Islet of Langerhans (tissue), 1 donor: ENCODE data around the gene DCLK1.

Source experiments
- FAIRE-seq: peaks from one replicate; lab custom pipeline; 2011; peaks lifted over from hg19 to GRCh38; lab: Jason Lieb, UNC

The DCLK1 gene

DNA sequence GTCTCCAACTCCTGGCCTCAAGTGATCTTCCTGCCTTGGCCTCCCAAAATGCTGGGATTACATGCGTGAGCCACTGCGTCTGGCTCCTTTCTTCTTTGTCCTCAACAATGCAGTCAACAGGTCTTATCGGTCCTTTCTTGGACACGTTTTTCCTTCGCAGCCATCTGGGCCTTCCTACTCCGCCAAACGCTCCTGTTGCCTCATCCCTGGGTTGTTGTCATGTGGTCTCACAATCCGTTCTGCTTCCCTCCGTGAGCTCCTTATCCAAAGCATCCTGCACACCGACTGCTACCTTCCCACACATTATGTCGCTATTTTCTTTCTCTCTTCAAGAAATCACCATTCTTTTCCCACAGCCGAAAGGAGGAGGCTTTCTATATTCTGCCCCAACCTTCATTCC lies 306.8 kb downstream of the DCLK1 start:
- FAIRE-seq = no peak

DNA sequence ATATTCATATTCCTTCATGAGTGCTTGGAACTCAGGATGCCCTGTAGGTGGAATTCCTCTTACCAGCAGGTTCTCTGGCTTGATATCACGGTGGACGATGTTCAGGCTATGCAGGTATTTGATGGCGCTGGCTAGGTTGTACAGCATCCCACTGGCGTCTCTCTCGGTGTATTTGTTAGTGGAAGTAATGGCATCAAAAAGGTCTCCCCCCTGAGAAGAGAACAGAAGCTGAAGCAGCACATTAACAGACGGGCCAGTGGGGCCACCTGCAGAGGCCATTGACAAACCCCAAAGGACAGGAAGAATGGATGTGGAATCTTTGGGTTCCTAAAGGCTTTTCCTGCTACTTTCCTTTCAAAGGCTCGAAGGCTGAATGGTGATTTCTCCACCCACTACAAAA lies 308.5 kb downstream of the DCLK1 start:
- no peak for FAIRE-seq

DNA sequence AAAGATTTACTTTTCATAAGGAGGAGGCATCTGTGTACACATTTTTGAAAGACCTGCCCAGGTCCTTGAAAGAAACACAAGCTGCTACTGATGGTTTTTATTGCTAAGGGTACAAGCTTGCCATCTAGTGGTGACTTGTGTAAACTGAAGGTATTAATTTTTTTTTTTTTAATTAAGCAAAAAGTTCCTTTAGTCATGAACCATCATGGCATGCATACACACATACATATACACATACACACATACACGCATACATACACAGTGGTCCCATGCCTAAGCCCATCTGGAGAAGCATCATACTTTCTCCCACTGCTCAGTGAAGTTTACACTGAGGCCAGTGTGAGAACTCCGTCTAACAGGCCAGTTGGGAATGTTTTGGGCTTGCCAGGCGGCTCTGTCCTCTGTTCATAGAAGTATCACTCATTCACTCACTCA lies 312.5 kb downstream of the DCLK1 start:
- FAIRE-seq = peak; percentile 98

DNA sequence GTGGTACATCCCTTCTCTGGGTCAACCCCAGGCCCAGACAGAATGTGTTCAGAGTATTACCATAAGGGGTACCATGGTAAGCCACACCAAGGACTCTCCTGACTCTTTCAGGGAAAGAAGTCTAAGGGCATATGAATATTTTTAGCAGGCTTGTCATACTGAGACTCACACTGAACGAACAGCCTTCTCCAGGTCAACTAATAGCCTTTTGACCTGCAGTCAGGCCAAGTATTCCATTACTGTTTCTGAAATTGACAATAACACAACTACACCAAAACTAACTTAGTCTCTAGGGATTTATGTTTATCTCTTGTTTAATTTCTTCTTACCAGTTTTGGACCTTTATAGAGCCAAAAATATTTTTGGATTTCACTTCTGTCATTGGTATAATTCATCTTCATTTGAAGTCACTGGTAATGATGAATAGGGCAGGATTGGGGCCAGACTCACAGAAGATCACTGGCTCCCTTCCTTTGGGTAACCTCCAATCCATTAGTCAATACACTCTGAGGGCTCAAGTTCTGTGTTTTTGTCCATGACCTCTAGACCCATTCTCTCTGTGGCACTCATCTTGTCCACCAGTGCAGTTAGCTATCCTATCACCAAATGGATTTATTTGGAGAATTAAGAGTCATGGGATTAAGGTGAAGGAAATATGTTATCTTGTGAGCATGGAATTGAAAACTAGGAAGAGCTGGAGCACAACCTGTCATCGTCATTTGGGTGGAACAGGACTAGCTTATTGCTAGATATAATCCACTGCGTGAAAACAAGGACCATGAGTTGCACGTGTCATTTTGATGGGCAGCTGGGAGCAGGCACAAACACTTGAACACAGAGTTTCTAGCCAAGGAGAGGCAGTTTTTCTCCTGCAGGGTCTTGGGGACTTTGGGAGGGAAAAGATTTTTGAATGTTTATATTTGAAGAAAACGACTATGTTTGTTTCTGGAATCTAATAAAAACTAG lies 313.3 kb downstream of the DCLK1 start:
- no peak for FAIRE-seq

DNA sequence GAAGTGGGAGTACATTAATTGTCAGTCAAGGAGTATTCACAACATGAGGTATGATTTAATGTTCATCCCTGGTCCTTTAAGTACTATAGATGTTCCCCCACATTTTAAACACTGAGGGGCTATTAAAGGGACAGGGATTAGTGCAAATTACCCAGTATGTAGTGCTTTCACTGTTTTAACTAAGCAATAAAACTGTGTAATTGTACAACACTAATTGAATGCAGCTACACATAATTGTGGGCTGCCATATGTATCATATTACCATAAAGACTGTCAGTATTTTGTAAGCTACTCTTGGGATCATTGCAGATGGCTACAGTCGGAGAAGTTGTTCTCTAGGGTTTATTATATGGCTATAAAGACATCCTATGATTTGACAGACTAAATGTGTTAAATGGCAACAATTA lies 316.6 kb downstream of the DCLK1 start:
- no peak for FAIRE-seq

DNA sequence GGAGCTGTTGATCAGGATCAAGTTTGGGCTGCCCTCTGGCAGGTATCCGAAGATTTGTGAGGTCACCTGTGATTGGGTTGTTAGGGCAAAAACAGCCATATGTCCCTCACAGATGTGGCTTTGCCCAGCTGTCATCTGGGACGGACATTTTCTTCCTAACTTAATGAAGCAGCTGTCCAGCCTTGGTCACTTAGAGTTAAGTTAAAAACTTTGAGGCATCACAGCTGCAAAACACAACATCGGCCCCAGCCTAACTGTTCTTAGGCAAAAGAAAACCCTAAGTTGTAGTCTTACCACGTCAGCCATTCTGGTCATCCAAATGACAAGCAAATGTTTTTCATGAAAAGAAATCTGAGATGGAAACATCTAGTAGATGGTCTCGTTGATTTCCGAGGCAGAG lies 318.4 kb downstream of the DCLK1 start:
- no peak for FAIRE-seq

DNA sequence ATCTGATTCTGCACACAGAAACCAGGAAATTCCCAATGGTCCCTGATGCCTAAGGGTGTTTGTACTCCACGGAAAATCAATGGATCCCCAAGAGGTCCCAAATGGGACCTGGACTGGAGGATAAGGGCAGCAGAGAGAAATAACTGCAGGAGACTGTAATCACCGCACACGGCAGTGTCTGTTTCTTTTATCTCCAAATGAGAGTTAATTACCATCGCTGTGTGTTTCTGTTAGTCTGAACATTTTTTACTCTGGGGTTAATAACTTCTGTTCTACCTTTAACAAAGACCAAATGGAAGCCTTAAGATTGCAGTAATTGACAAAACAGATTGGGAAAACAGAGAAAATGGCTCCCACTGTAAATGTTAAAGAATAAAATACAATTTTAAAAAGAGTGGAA lies 320.9 kb downstream of the DCLK1 start:
- FAIRE-seq = no peak

DNA sequence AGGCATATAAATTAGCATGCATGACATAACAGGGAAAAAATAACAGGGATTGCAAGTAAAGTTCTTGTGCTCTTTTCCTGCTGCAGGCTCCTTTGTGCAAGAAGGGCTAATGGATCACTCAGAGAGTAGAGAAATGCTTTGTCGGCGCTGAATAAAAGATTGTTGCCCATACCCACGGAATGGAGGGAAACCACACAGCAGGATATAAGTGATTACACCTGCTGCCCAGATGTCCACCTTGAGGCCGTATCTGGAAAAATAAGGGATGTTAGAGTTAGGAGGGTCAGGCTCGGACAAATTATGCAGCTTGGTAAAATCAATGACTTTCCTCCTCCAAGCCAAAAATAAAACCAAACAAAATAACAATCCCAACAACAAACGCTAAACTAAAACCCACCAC lies 322.3 kb downstream of the DCLK1 start:
- FAIRE-seq = no peak

GRCh38 chr13:35804901-35805300 lies 326.3 kb downstream of the DCLK1 start:
- FAIRE-seq = no peak

- no peak for FAIRE-seq
Measured at GRCh38 chr13:35797991-35798390, 333.2 kb downstream of the DCLK1 start.

DNA sequence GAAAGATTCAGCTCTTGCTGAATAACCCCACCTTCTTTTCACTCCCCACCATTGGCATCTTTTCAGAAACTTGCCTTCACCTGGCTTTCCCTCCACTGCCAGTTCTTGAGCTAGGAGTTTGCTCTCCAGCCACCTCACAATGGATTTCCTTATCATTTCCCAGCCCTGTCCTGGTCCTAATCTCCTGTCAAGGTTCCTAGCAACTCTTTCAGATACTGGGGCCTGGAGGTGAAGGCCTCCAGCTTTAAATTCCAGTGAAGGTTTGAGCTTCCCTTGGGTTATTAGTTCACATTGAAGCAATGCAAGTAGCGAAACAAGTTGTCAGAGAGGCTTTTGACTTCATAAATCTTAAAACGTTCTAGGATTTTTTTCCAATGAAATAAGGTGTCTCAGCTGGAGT lies 333.9 kb downstream of the DCLK1 start:
- FAIRE-seq = no peak

GRCh38 chr13:35796623-35797022 lies 334.6 kb downstream of the DCLK1 start:
- no peak for FAIRE-seq

- FAIRE-seq = no peak
Measured at GRCh38 chr13:35794734-35795389, 336.3 kb downstream of the DCLK1 start.

- FAIRE-seq = no peak
Measured at GRCh38 chr13:35793823-35794222, 337.4 kb downstream of the DCLK1 start.

- FAIRE-seq = no peak
Measured at GRCh38 chr13:35792911-35793310, 338.3 kb downstream of the DCLK1 start.

GRCh38 chr13:35792021-35792420 lies 339.2 kb downstream of the DCLK1 start:
- FAIRE-seq = no peak

- FAIRE-seq = no peak
Measured at GRCh38 chr13:35791184-35791851, 339.9 kb downstream of the DCLK1 start.

DNA sequence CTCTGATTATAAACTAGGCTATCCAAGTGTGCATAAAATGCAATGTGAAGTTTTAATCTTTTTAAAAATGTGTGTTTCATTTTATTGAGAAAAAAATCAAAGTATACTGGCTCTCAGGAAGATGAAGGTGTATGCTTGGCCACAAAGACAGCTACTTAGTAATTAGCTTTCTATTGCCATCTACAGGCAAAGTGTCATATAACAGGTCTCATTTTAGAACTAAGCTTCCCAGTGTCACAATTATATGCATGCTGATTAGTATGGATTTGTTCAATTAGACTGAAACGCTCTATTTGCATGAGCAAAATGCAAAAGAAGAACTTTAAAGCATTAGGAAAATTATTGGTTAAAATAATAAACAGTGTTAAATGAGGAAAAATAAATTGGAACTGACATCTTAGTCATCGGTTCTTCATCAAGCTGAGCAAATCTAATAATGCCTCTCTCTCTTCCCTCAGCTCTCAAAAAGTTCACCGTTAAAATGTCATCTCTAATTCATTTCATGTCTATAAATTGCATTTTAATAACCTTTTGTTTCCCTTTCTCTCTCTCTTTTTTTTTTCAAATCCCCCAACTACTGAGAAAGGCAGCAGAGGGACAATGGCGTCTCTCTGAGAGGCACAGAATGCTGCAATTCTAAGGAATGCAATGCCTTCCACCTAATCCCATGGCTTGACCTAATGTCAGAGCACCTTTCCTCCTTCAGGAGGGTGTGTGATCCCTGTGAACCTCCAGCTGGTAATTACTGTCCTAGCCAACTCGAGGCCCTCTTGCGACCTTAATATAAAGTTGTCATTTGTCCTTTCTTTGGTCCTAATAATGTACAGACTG lies 341.6 kb downstream of the DCLK1 start:
- FAIRE-seq = peak; percentile 97

DNA sequence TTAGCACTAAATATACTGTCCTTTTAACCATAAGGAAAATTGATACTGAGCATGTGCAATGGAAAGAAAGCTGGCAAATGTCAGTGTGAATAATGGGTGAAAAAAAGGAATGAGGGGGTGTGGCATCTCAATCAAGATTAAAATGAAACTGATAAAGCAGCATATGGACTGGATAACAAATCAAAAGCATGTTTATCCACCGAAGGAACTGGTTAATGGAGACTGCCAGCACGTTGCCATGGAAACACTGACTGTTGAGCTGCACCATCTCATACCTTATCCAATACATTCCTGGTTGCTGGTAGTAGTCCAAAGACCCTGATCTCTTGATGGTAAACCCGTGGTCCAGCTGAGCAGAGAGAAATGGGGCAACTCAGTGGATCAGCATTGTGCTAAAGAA lies 343.2 kb downstream of the DCLK1 start:
- FAIRE-seq = no peak

GRCh38 chr13:35785576-35786303 lies 345.4 kb downstream of the DCLK1 start:
- no peak for FAIRE-seq

DNA sequence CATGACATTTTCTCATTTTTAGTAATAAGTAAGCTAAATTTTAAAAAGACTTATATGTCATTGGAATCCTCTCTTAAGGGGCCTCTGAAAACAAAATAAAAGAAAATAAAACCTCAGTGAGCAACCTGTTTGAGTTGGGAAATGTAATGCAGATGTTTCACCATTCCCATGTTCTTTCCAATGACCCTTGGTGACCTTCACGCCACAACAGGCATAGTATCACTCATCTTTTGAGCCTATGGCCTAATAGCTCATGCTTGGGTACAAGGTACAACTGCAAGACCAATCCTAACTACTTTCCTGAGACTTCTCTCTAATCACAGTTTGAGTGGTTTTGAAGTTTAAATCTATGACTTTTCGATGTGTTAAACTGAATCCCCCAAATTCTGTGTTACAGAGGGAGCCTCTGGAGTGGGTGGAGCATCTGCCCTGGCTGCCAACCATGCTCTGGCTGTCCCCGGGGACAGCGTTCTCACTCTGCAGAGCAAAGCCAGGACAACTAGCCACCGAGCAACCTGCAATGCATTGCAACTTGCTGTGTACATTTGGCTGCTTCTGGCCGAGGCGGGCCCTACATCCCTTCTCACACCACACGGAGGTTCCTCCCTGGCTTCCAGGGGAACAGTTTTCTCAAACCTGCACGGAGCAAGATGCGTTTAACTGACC lies 346.8 kb downstream of the DCLK1 start:
- no peak for FAIRE-seq
